Esophagus squamous epithelium (tissue), 5 donors: ENCODE measurements around the gene TMEM255B. TPM values are rescaled to one million over a fixed set of nuclear protein-coding genes. Genes with fewer than 3 reads are reported as not detected.
A peak's percentile ranks its signal among the peaks of the same experiment; 100 is the strongest.

Experiments
- DNase-seq: peaks from one replicate; lab custom pipeline; 2025; lab: John Stamatoyannopoulos, UW
- H3K27ac ChIP-seq, 4 donors: fragments of 200-600 bp; sonication (generic); one replicate each; pipeline ENCODE4 v1.5.1; 2016 to 2019; ENCODE audit warnings: mild to moderate bottlenecking in 1 of 4
- H3K27me3 ChIP-seq, 4 donors: fragments of 200-600 bp; sonication (generic); 1 replicate in 3 of 4; 2 replicates in 1 of 4; pipeline versions ENCODE4 v1.5.1 to v1.6.0; 2017 to 2021; ENCODE audit warnings: antibody characterized with exemption in 1 of 4
- H3K36me3 ChIP-seq, 3 donors: fragments of 200-600 bp; sonication (generic); one replicate each; pipeline ENCODE4 v1.5.1; 2016 to 2019
- H3K4me1 ChIP-seq, 3 donors: fragments of 200-600 bp; sonication (generic); one replicate each; pipeline ENCODE4 v1.5.1; 2017 to 2019
- H3K4me3 ChIP-seq, 4 donors: fragments of 200-600 bp; sonication (generic); 1 replicate in 3 of 4; 2 replicates in 1 of 4; pipeline ENCODE4 v1.5.1; 2016 to 2019; ENCODE audit warnings: mild to moderate bottlenecking in 2 of 4, moderate library complexity in 1 of 4
- H3K9me3 ChIP-seq, 3 donors: fragments of 200-600 bp; sonication (generic); one replicate each; pipeline ENCODE4 v1.5.1; 2016 to 2019
- CTCF ChIP-seq, 6 experiments: fragments of 450-650 bp in 4 of 6; fragments of 200-600 bp in 2 of 6; sonication (generic) in 2 of 6; IDR thresholded peaks; one replicate each; pipeline ENCODE4 v1.5.1; 2016 to 2019; ENCODE audit warnings: antibody characterized with exemption in 6 of 6, mild to moderate bottlenecking in 4 of 6, moderate library complexity in 4 of 6
- POLR2A ChIP-seq, 4 donors: fragments of 450-650 bp; IDR thresholded peaks; one replicate each; pipeline ENCODE4 v1.6.1; 2017; ENCODE audit warnings: antibody characterized with exemption in 4 of 4, mild to moderate bottlenecking in 4 of 4, moderate library complexity in 3 of 4
- WGBS, 2 donors: methylation state at CpG; one replicate each; pipeline ENCODE4 v1.1.5; 2018; 5-methylcytosine and 5-hydroxymethylcytosine counted together
- intact Hi-C: fragments of 100-400 bp; cut with DNase I; formaldehyde crosslinking; loops from one replicate; pipeline ENCODE4 v1.15.0; 2022
- total RNA-seq, 4 donors: library from RNA; depleted of rRNA; stranded (reverse); fragments of >200 nt; gene quantifications; one replicate each; pipeline ENCODE4 v1.1.0, GENCODE V29; 2016
- donor health status: DM: yes; HTN: yes; CAD: no.

The TMEM255B gene
- total RNA-seq, 4 donors from 2014 or later: 0.30 to 9.2 (median 3.2) TPM; not detected in 1

GRCh38 chr13:113838711-113839201, 79.7 kb downstream of the TMEM255B start:
- H3K4me3 ChIP-seq: peak overlapping the region in 3 of 4 donors; percentile 17 to 51 (median 24)
- DNase-seq: no peak
- intact Hi-C loops: no loop called here
- peaks cover 5 to 39% (median 6%) of the 10 kb centered on the region in 3 donors for H3K36me3 ChIP-seq
- no peaks in the 10 kb centered on the region for H3K9me3 ChIP-seq
- TF ChIP-seq CTCF (IDR thresholded peaks at IDR 0.05): no peak
- TF ChIP-seq POLR2A (IDR thresholded peaks at IDR 0.05): no peak
- 24% methylated on average over 3 of the region's 8 CpGs; no CpG with 5 or more reads in 1 of the 2 donors for WGBS, 2 donors
- H3K4me1 ChIP-seq: peaks cover 47 to 65% (median 48%) of the 10 kb centered on the region in 3 donors
- H3K27ac ChIP-seq: peak overlapping the region; percentile 84 to 91 (median 90)
- H3K27me3 ChIP-seq: no peaks in the 10 kb centered on the region

- peak overlapping the region in 3 of 4 donors; percentile 2 to 29 (median 3) for H3K4me3 ChIP-seq
- DNase-seq: no peak
- H3K4me1 ChIP-seq: peaks cover 56 to 74% (median 57%) of the 10 kb centered on the region in 3 donors
- H3K9me3 ChIP-seq: no peaks in the 10 kb centered on the region
- peak overlapping the region; percentile 56 to 91 (median 90) for H3K27ac ChIP-seq
- 28% methylated on average over 4 of the region's 24 CpGs; no CpG with 5 or more reads in 1 of the 2 donors for WGBS, 2 donors
- intact Hi-C loops: no loop called here
- TF ChIP-seq CTCF (IDR thresholded peaks at IDR 0.05): no peak
- TF ChIP-seq POLR2A (IDR thresholded peaks at IDR 0.05): no peak
- no peaks in the 10 kb centered on the region for H3K27me3 ChIP-seq
- H3K36me3 ChIP-seq: peaks cover 0 to 34% (median 6%) of the 10 kb centered on the region in 3 donors
Measured at GRCh38 chr13:113839536-113840204, 80.6 kb downstream of the TMEM255B start.

- H3K27ac ChIP-seq: peak overlapping the region; percentile 56 to 91 (median 90)
- 41 to 68% methylated on average over 9 to 10 of the region's 35 CpGs for WGBS, 2 donors
- intact Hi-C loops: no loop called here
- no peaks in the 10 kb centered on the region for H3K9me3 ChIP-seq
- H3K36me3 ChIP-seq: peaks cover 0 to 25% (median 0%) of the 10 kb centered on the region in 3 donors
- H3K4me1 ChIP-seq: peaks cover 63 to 84% (median 68%) of the 10 kb centered on the region in 3 donors
- H3K27me3 ChIP-seq: no peaks in the 10 kb centered on the region
- DNase-seq: no peak
- no peak for TF ChIP-seq CTCF (IDR thresholded peaks at IDR 0.05)
- no peak overlapping the region for H3K4me3 ChIP-seq
Measured at GRCh38 chr13:113840541-113841352, 81.7 kb downstream of the TMEM255B start.

GRCh38 chr13:113841353-113841650, 82.3 kb downstream of the TMEM255B start:
- no peak for DNase-seq
- Histone ChIP-seq H3K4me3 (no peak overlapping the region), H3K27ac (peak overlapping the region in 3 of 4 donors; percentile 90 to 91 (median 91)), H3K36me3 (peaks cover 0 to 29% (median 0%) of the 10 kb centered on the region in 3 donors), H3K9me3 (no peaks in the 10 kb centered on the region), H3K4me1 (peaks cover 63 to 90% (median 71%) of the 10 kb centered on the region in 3 donors), H3K27me3 (no peaks in the 10 kb centered on the region)
- intact Hi-C loops: no loop called here
- 35 to 41% methylated on average over 15 of the region's 15 CpGs for WGBS, 2 donors
- TF ChIP-seq CTCF (IDR thresholded peaks at IDR 0.05) (no peak), POLR2A (IDR thresholded peaks at IDR 0.05) (no peak)
